NB4 (cell line): ENCODE results near the gene C14orf119.

Experiments used
- DNase-seq: peaks from one replicate; pipeline ENCODE4 v3.0.0; 2010; ENCODE audit warnings: low read depth
- H3K4me3 ChIP-seq: one replicate; pipeline ENCODE4 v1.5.1; 2011; ENCODE audit warnings: mild to moderate bottlenecking, low read depth, low read length, moderate library complexity
- CTCF ChIP-seq: IDR thresholded peaks from one replicate; pipeline ENCODE4 v1.5.1; 2012; ENCODE audit warnings: low read depth, low read length
- MAX ChIP-seq: IDR thresholded peaks from 2 replicates; pipeline ENCODE4 v1.6.1; 2011; ENCODE audit warnings: low read depth, low read length
- MYC ChIP-seq: IDR thresholded peaks from 2 replicates; pipeline ENCODE4 v1.6.1; 2011; ENCODE audit warnings: low read depth, low read length
- POLR2A ChIP-seq: IDR thresholded peaks from 2 replicates; pipeline ENCODE4 v1.6.1; 2011; ENCODE audit warnings: mild to moderate bottlenecking; ENCODE audit not compliant: insufficient read length; ENCODE audit errors: extremely low read depth

C14orf119 gene

GRCh38 chr14:23122086-23122485, 26.8 kb downstream of the C14orf119 start:
- TF ChIP-seq MAX = no peak
- no peak for TF ChIP-seq CTCF
- TF ChIP-seq POLR2A = no peak
- TF ChIP-seq MYC = no peak
- H3K4me3 ChIP-seq = no peak overlapping the region
- DNase-seq = no peak

- no peak overlapping the region for H3K4me3 ChIP-seq
- DNase-seq = no peak
- no peak for TF ChIP-seq MYC
- TF ChIP-seq CTCF = no peak
- no peak for TF ChIP-seq POLR2A
- no peak for TF ChIP-seq MAX
These were observed 28.1 kb downstream of the C14orf119 start for GRCh38 chr14:23123419-23123818.

DNA sequence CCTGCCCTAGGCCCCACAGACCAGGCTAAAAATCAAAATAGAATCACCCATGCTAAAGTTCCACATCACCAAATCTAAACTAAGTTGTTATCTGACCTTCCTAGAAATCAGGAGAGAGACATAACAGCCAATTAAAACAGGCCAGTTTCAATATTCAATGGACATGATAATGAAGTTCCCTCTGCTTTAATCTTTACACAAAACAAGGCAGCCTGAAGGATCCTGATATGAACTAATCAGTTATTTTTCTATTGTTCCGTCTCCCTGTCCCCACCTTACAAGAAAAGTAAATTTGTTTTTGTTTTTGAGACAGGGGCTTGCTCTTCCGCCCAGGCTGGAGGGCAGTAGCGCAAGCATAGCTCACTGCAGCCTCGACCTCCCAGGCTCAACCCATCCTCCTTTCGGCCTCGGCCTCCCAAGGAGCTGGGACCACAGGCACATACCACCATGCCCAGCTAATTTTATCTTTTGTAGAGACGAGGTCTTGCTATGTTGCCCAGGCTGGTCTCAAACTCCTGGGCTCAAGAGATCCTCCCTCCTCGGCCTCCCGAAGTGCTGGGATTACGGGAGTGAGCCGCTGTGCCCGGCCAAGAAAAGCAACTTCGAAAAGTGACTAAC, 29.1 kb downstream of the C14orf119 start:
- no peak for DNase-seq

GRCh38 chr14:23125011-23125410, 29.7 kb downstream of the C14orf119 start:
- TF ChIP-seq POLR2A = no peak
- TF ChIP-seq MAX = no peak
- TF ChIP-seq CTCF = no peak
- TF ChIP-seq MYC = no peak
- no peak for DNase-seq
- no peak overlapping the region for H3K4me3 ChIP-seq

More for the DNA sequence above, 29.1 kb downstream of the C14orf119 start:
- TF ChIP-seq POLR2A (no peak), CTCF (no peak), MAX (no peak), MYC (no peak)
- H3K4me3 ChIP-seq = no peak overlapping the region

DNA sequence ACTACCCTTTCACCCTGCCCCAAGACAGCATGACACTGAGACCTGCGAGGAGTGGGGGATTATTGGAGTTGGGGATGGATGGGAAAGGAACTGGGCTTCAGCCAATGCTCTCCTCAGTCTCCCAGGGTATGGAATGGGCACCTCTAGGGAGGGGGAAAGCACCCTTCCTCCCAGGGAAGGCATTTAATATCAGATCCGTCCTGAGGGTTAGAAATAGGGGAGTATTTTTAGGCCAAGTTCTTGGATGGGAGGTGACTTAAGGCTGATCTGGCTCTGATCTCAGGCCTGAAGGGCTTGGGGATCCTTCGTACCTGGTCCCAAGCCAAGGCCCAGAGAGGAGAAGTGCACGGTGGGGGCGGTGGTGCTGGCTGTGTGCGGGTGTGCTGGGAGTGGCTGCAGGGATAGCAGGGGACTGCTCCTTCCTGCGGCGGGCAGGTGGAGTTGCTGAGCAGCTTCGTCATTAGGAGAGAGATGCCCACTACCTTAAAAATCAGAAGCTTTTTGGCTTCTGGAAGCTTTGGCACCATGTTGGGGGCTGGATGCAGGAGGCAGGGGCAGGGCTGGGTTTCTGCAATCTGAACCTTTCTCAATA, 30.7 kb downstream of the C14orf119 start:
- no peak for DNase-seq
- H3K4me3 ChIP-seq = no peak overlapping the region
- TF ChIP-seq POLR2A (no peak), MYC (no peak), CTCF (no peak), MAX (no peak)
